GM19099 (cell line): Measurements from ENCODE around the gene NINL.

Experiments
- POLR2A ChIP-seq: IDR thresholded peaks from 3 replicates; pipeline ENCODE4 v1.6.1; 2011; ENCODE audit warnings: low read depth; ENCODE audit not compliant: insufficient read length; ENCODE audit errors: extremely low read depth

The NINL gene

DNA sequence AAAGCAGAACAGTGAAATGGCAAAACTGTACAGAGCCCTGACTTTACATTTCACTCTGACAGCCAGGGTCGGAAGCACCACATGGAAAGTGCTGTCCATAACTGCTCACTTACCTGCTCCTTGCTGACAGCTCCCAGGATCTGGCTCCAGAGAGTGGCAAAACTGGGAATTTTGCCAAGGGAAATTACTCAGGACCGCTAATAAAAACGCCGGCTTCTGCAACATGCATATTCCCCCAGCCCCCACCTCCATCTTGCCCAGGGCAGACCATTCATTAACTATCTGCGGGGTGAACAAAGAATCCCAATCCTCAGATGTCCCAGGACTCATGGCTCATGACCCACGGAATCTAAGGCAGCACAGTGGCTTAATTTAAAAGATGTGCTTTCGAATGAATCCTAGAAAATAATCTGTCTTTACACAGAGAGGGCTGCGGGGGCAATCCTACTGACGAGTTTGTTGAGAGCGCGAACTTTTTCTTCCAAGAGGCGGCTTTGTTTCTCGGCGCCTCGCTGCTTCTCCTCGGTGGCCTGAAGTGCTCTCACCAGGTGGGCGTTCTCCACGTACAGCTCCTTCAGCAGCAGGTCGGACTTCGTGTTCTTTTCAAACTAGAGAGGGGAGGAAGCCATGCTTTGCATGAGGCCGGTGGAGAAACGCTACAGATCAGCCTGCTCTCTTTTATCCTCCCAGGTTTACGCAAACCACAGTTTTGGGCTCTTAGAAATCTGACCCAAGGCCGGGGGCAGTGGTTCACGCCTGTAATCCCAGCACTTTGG, 132.1 kb downstream of the NINL start:
- TF ChIP-seq POLR2A = no peak

DNA sequence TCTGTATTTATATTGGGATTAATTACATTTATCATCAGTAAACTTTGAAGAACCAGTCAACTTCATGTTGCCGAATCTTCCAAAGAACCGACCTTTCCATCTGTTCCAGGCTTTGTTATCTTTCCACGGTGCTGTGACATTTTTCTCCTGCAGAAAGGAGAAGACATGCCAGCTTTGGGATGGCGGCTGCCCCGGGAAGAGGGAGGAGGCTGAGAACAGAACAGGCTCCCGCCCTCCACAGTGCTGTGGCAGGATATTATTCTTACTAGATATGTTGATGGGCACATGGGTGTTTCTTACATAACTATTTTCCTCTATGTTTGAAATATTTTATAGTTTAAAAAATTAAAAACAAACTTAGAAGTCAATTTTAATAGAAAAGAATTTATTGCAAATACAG, 133.0 kb downstream of the NINL start:
- no peak for TF ChIP-seq POLR2A

DNA sequence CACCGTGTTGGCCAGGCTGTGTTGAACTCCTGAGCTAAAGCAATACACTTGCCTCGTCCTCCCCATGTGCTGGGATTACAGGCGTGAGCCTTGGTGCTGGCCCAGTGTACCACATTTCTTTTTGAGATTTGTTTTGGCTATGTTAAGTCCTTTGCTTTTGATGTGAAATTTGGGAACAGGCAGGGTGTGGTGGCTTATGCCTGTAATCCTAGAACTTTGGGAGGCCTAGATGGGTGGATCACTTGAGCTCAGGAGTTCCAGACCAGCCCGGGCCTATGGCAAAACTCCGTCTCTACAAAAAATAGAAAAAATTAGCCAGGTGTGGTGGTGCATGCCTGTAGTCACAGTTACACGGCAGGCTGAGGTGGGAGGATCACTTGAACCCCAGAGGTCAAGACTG, 137.7 kb downstream of the NINL start:
- TF ChIP-seq POLR2A = no peak

- TF ChIP-seq POLR2A = no peak
Measured at GRCh38 chr20:25444556-25444955, 140.8 kb downstream of the NINL start.

GRCh38 chr20:25439328-25439727, 146.0 kb downstream of the NINL start:
- no peak for TF ChIP-seq POLR2A

DNA sequence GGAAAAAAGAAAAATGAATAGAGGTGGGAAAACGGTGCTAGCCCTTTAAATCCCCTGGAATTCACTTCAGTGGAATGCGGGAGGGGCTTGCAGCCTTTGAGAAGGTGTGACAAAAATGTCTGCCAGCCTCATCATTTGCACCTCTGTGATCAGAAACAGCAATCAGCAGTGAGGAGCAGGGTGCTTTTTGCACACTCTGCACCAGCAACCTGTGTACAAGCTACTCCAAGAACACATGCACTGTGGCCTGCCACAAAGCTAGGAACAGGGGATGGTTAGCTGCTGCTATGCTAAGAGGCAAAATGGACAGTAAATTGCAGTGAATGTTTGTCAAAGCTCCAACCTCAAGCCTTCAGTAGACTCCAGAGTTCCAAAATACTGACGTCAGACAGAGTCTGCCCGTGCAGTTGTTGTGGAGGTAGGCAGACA, 148.2 kb downstream of the NINL start:
- no peak for TF ChIP-seq POLR2A

DNA sequence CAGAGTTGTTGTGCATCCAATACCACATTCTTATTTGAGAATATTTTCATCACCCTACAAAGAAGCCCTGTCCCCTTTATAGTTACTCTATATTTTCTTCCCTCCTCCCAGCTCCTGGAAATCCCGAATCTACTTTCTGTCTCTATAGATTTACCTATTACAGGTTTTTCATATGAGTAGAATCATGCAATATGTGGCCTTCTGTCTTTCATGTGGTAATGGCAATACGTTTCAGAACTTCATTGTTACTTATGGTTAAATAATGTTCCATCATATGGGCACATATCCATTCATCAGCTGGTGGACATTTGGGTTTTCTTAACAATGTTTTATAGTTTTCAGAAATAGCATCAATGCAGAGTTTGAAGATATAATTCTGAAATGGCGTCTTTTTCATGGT, 160.8 kb downstream of the NINL start:
- no peak for TF ChIP-seq POLR2A

GRCh38 chr20:25422032-25422431, 163.3 kb downstream of the NINL start:
- TF ChIP-seq POLR2A = no peak

DNA sequence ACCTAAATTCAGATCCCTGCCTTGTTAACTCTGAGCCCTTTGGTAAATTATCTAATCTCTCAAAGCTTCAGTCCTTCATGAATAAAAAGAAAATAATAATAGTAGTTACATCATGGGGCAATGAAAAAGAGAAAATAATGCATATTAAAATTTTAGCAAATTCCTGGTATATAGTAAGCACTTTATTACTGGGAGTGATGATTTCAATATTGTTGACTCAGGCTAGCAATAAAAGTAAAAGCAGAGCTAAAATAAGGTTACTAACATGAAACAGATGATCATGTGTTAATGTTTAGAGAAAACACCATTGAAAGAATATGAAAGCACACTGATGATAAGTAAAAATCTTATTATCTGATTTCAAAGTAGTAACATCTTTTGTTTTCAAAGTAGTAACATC, 164.2 kb downstream of the NINL start:
- TF ChIP-seq POLR2A = no peak

- TF ChIP-seq POLR2A = no peak
Measured at GRCh38 chr20:25418776-25419175, 166.6 kb downstream of the NINL start.

DNA sequence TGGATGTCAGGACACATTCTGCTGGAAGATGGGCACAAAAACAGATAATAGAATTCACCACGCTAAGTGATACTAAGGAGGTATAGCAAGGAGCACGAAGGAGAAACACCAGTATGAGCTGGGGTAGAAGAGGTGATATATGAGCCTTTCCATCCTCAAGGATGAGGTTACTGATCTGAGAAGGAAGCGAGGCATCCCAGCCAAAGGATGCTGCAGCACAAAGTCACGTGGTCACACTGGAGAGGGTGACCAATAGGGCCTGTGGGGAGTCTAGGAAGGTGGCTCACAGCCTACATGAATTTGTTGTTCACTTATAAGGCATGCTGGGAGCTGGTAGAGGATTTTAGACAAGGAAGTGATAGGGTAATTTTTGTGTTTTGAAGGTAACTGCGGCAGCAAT, 176.4 kb downstream of the NINL start:
- TF ChIP-seq POLR2A = no peak

DNA sequence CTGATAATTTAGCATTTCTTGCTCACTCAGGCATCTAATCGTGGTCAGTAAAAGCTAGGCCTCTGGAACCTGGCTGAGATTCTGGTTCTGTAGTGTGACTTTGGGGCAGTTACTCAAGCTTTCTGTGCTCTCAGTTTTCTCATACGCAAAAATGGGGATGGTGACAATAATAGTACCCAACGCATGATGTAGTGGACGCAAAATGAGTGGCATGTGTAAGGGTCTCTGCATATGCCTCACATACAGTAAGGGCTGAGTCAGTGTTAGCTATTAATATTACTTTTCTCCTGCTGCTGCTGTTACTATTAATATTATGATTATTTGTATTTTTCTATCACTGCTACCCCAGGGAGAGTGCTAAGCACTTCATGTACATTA, 177.2 kb downstream of the NINL start:
- no peak for TF ChIP-seq POLR2A

- peak; percentile 87 for TF ChIP-seq POLR2A
Measured at GRCh38 chr20:25407311-25408169, 177.8 kb downstream of the NINL start, which contains the start of gene GINS1. Gene GINS1 (plus strand): TSS chr20:25407673. CDS start chr20:25407821, 148 bp downstream.
